HG03103 (cell line): Measurements from ENCODE around the gene DDO.
"Not testable (repeated sequence)": the region's sequence is repeated elsewhere in the genome, so short reads cannot be mapped to it uniquely, and the experiment has no call there.

Experiments used
- ATAC-seq: cut with Tn5 transposase; IDR thresholded peaks from one replicate; pipeline ENCODE4 v1.9.1; 2021; ENCODE audit warnings: low read depth; ENCODE audit not compliant: unreplicated experiment

The DDO gene, protein sequence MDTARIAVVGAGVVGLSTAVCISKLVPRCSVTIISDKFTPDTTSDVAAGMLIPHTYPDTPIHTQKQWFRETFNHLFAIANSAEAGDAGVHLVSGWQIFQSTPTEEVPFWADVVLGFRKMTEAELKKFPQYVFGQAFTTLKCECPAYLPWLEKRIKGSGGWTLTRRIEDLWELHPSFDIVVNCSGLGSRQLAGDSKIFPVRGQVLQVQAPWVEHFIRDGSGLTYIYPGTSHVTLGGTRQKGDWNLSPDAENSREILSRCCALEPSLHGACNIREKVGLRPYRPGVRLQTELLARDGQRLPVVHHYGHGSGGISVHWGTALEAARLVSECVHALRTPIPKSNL

DNA sequence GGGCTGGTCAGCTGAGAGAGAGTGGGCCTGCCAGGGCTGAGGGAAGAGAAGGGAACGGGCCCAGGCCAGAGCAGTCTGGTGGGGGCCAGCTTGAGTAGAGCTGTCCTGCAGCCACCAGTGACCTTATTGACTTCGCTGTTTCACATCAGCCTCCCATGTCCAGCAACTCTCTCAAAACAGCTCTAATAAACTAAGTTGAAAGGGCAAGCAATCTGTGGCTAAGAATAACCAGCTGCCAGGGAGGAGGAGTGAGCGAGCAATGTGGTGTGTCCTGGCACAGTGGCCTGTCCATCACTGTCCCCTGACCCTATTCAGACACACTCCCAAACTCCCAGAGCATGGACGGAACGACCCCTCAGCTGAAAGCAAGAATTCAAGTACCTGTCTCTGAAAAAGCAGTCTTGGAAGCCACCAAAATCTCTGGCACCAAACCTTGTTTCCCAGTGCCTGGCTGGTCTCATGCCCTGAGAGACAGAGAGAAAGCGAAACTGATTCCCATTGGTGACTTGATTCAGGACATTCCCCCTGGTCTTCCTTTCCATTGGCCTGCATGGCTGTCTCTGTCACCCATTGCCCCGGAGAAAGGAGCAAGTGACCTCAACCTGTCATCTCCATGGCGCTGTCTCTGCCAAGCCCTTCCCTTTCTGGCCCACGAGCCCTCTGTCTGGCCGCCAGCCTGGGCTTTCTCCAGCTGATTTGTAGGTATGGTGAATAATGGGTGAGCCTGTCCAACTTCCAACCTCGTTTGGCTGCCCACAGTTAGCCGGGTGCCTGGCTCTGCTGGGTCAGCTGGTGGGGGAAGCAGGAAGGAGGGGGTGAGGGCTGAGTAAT is at the start of gene DDO:
Gene DDO (minus strand): TSS at position 490 of the 831 bp plus-strand sequence. CDS start 2,113 bp downstream, outside the sequence.
- no peak for ATAC-seq

DNA sequence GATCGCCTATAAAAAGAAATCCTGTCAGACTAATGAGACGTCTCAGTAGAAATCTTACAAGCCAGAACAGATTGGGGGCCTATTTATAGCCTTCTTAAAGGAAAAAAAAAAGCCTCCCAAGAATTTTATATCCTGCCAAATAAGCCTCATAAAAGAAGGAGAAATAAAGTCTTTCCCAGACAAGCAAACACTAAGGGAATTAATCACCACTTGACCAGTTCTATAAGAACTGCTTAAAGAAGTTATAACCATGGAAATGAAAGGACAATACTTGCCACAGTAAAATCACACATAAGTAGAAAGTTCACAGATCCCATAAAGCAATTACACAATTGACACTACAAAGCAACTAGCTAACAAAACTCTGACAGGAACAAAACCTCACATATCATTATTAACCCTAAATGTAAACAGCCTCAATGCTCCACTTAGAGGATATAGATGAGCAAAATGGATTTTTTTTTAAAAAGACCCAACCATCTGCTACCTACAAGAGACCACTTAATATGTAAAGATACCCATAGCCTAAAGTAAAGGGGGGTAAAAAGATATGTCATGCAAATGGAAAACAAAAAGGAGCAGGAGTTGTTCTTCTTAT is 47.6 kb upstream of the DDO start:
- ATAC-seq, result no peak

DNA sequence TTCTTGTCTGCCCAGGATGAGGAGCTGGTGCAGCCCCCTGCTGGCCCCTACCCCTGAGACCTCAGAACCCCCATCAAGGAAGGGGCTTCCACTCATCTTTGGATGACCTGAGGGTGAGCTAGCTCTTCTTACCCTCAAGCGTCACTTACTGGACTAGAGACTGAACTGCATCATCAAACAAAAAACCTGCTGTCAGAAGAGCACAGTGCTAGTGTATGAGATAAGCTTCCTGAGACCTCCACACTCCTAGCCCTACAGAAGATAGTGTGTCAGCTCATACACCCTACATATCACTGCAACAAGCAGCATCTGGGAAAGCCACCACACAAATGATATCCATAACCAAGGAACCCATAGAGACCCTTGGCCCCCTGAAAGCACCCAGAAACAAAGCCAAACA is 46.0 kb upstream of the DDO start:
- ATAC-seq, result no peak

DNA sequence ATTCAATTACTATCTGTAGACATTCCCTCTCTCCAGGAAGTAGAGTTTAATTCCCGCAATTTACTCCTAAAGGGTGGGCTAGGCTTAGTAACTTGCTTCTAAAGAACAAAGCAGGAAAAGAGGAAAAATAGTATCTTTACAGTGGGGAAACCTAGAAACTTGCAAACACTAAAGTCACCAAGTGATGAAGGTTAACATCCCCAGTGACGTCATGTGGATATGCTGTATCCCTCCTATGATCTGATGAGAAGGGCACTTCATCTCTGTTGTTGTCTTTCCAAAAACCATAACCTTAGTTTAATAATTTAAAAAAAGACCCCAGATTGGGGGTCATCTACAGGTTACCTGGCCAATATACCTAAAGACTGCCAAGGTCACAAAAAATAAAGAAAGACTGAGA is 43.8 kb upstream of the DDO start:
- no peak for ATAC-seq

DNA sequence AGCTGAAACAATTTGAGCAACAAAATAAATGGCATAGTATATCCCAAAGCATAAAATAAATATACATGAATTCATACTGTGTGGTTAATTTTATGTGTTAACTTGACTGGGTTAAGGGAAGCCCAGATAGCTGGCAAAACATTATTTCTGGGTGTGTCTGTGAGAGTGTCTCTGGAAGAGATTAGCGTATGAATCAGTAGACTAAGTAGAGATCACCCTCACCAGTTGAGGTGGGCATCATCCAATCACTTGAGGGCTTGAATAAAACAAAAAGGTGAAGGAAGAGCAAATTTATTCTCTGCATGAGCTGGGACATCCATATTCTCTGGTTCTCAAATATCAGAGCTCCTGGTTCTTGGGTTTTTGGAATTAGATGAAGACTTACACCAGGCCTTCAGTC is 43.1 kb upstream of the DDO start:
- ATAC-seq, result no peak

DNA sequence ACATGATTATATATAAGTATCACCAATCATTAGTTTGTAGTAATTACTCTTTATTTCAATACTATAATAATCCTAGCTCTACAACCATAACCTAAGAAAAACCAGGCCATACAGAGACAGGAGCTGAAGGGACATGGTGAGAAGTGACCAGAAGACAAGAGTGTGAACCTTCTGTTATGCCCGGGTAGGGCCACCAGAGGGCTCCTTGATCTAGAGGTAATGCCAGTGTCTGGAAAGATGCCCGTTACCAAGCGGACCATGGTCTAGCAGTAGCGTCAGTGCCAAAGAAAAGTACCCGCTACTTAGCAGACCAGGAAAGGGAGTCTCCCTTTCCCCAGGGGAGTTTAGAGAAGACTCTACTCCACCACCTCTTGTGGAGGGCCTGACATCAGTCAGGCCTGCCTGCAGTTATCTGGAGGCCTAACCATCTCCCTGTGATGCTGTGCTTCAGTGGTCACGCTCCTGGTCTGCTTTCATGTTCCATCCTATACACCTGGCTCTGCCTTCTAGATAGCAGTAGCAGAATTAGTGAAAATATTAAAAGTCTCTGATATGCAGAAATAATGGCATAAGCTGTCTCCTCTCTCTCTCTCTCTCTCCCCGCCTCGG is 42.3 kb upstream of the DDO start:
- ATAC-seq, result not testable (repeated sequence)

DNA sequence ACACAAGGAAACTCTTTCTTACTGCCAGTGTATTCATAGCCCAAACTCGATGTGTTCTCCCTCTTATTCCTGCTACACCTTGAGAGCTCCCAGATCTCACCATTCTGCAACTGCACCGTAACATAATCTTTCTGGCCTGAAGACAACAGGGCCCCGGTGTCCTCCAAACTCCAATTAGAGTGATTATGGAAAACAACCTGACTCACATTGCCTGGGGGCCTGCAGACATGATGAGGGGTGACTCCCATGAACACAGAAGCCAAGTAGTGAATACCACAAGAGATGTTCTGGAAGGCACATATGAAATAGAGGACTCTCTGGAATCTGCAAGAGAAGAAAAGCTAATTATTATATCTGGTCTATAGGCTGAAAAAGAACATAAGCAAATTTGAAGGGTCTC is 41.3 kb upstream of the DDO start:
- ATAC-seq, result no peak

DNA sequence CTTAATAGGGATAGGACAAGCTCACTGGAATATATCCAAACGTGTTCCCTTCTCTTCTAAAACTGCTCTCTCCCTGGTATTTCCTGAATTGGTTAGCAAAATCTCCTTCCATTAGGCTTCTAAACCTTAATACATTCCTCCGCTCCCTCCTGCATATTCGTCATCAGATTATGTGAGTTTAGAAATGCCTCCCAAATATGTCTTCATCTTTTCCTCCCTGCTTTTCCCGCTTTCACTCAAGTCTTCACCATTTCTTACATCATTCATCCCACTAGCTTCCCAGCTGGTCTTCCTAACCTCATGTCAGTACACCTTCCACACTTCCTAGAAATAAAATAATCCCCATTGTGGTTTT is 34.1 kb upstream of the DDO start:
- no peak for ATAC-seq

DNA sequence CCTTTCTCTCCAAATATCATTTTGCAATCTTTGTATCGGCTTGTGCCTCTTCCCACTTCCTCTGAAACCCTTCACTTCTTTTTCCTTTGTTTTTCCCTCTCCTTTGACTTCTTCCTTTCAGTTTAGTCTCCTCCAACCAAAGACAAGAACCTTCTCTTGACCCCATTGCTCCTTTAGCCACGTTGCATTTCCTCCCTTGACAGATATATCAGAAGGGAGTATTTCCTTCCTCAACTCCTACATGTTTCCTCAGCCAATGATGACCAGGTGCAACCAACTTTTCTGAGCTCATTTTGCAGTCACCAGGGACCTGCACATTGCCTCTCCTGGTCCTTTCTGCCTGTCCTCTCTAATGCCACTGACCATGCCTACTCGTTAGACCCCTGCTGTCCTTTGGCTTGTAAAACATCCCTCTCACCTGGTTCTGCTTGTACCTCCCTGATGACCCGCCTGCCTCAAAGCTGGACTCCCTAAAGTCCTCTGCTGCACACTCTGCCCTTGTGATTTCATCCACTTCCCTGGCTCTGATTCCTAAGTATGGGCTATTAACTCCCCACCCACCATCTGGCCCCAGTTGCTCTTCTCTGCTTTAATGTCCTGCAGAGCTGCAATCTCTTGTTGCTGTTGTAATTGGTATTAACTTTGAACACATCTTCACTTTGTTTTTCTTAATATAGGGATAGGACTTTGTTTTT is 33.6 kb upstream of the DDO start:
- no peak for ATAC-seq

DNA sequence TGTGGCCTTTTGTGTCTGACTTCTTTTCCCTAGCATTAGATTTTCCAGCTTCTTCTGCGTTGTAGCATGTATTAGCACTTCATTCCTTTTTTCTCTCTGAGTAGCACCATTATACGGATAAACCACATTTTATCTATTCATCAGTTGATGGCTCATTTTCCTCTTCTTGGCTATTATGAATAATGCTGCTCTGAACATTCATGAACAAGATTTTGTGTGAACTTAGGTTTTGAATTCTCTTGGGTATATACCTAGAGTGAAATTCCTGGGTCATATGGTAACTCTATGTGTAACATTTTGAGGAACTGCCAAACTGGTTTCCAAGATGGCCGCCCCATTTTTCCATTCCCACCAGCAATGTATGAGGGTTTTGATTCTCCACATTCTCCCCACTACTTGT is 32.4 kb upstream of the DDO start:
- ATAC-seq, result no peak

DNA sequence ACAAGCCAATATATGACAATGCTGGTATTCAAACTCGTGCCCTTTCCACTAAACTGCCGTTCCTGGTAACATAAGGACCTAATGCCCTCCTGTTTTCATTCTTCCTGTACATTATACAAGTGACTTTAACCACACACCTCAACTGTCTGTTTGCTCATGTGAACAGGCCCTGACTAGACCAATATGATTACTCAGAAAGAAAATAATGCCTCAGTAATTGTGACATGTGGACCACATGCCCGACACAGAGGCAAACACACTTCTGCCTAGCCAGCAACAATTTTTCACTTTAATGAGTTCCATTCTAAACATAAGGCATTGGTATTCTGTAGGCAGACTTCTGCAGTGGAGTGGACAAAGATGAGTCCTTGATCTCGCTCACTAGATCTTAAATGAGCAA is 31.0 kb upstream of the DDO start:
- ATAC-seq, result no peak

DNA sequence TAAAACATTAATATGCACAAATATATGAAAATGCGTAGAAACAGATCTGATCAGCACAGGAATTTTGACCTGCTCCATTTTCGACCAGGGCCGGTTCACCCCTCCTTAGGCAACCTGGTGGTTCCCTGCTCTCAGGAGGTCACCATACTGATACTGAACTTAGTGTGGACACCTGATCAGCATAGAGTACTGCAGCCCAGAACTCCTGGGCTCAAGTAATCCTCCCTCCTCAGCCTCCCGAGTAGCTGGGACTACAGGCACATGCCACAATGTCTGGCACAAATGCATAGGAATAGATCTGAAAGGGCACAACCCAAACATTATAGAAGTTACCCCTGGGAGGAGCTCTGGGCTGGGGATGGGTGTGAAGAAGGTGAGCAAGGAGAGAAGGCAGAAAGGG is 24.7 kb upstream of the DDO start:
- no peak for ATAC-seq

DNA sequence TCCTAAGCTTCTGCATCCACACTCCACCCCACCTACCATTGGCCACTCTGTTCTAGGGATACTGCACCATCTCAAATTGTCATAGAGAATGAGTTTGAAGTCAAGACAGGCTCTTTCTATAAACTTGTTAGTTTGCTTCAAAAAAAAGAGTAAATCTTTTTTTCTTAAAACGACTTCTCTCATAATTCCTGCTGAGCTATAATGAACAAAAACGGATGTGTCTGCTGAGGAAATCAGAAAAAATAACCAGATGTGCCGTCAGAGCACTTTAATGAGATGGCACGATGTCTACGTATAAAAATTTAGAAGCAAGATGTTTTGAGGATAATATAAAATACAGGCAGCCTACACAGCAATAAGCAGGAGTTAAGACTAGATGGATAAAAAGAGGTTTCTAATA is 24.0 kb upstream of the DDO start:
- no peak for ATAC-seq

DNA sequence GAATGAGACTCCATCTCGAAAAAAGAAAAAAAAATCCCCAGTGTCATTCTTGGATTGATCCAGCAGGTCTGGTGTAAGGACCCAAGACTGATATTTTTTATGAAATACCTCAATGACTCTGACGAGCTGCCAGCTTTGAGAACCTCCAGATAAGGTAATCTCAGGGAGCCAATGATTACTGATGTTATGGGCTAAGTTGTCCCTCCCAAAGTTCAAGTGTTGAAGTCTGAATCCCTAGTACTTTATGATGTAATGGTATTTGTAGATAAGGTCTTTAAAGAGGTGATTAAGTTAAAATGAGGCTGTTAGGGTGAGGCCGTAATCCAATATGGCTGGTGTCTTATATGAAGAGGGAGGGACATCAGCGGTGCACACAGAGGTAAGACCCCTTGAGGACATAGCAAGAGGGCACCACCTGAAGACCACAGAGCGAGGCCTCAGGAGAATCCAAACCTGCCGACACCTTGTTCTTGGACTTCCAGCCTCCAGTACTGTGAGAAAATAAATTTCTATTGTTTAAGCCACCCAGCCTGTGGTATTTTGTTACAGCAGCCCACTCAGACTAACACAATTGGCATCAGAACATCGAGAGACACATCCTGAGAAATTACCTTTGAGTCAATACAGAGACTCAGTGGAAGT is 19.7 kb upstream of the DDO start:
- no peak for ATAC-seq

DNA sequence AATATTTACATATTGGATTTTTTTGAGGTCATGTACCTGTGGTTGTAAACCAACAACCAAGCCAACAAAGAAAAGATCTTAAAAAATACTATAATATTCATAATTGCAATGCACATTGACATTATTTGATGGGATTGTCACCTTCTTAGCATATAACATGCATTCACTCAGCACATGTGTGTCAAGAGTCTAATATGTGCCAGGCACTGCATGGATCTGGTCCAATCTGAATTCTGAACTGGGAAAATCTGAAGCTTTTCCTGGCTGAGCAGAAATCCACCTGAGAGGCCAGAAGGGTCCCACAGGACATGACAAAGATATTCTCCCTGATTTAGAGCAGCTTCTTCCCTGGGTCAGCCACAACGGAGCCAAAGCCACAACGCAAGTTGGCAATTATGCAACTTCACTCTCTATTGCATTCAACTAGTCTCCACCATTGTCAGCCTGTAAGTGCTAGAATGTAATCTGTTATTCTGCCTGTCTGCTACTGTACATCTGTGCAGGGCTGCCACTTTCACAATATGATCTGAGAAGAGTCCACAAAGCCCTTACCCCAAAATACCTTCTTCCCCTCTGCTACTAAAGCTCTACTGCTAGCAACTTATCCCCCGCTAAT is 17.0 kb upstream of the DDO start:
- no peak for ATAC-seq

DNA sequence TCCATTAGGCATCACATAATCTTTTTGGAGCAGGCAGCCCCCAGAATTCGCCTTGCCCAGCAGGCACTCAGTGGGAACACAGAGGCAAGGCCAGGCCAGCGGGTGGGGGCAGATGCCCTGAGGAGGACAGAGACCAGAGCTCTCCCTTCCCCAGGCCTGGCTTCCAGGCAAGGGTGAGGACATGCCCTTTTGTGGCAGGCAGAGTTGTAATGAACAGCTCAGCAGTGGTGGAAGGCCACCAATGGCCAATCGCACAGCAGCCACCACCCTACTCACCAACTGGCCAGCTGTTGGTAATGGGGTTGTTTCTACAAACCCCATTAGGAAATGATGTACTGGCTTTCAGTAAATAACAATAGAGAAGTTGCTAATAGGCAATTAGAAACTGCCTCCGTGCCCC is 15.4 kb upstream of the DDO start:
- no peak for ATAC-seq

DNA sequence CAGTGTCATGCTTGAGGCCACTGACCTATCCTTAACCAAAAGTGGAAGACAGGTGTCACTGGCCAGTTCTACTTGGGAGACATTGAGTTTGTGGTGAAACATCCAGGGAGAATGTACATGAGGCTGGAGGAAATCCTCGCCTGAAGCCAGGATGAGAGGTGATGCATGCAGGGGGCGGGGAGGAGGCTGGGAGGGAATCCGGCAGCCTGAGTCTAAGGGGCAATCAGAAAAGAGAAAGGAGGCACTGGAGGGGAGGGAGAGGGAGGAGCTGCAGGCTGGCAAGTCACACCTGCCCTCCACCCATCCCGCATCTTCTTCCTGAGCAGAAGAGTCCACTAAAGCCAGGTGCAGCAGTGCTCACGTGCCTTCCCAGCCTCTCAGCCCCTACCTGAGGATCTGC is 14.9 kb upstream of the DDO start:
- ATAC-seq, result no peak

DNA sequence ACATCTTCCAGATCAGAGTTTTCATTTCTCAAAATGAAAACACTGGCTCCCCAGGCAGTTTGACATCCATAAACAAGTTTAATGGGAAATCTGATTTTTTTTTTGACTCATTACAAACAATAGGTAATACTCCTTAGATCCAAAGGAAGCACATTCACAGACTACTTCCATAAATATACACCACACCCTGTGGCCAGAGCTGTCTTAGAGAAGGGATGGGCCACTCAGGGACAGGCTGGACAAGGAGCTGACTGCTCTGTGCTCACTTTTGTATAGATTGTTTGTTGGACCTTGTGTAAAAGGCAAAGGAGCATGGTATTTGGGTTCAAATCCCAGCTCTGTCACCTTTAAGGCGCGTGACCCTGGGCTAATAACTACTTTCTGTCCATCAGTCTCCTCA is 12.8 kb upstream of the DDO start:
- no peak for ATAC-seq

DNA sequence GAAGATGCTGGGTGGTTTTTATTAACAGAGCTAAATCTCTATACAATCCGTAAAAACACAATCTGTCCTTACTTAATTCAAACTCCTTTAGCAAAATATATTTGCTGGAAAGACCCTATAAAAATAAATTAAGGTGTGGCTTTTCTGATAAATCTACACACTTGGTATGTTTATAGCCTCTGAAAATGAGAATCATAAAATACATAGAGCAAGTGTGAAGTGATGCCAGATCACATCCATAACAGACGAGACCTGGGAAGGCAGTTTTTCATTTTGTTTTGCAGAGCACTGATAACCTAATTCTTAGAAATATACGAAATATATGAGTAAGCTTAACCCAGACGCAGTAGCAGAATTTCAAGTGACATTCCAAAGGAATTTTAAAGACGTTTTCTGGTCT is 10.4 kb upstream of the DDO start:
- no peak for ATAC-seq

DNA sequence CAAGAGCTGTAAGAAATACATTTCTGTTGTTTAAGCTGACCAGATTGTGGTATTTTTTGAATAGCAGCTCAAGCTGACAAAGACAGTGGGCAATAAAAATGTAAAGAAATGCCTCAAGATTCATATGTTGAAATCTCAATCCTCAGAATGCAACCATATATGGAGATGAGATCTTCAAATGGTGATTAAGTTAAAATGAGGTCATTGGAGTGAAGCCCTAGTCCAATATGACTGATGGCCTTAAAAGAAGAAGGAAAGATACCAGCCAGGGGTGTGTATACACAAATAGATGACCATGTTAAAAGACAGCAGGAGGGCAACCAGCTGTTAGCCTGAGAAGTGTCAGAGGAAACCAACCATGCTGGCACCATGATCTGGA is 7.1 kb upstream of the DDO start:
- ATAC-seq, result no peak
